Caco-2 (cell line): ENCODE data around the gene KCNH8. TPM values are rescaled to one million over a fixed set of nuclear protein-coding genes. Genes with fewer than 3 reads are reported as not detected.

Experiments
- BruUV-seq: library from RNA; stranded (reverse); fragments of 400-500 nt; replicated peaks from 2 replicates; lab custom pipeline; 2021; lab: Mats Ljungman, UMichigan
- CTCF ChIA-PET: fragments of 300-600 bp; sonication (Branson Sonifier 250); formaldehyde crosslinking; loops from one replicate; lab custom pipeline; 2022; ENCODE audit warnings: antibody characterized with exemption; lab: Charles Lee
- POLR2A ChIA-PET: fragments of 300-600 bp; sonication (Branson Sonifier 250); formaldehyde crosslinking; loops from one replicate; lab custom pipeline; 2022; ENCODE audit warnings: antibody characterized with exemption; lab: Charles Lee
- DNase-seq, 2 experiments: peaks; one replicate each; pipeline versions ENCODE4 v3.0.0 to v3.0.0-alpha.2; 2020 to 2022
- H3K27me3 ChIP-seq: replicated peaks from 2 replicates; pipeline ENCODE4 v1.6.0; 2011; ENCODE audit warnings: low read length; ENCODE audit not compliant: control insufficient read depth, insufficient read depth
- H3K36me3 ChIP-seq: 2 replicates; pipeline ENCODE4 v1.5.1; 2011; ENCODE audit warnings: low read length; ENCODE audit not compliant: control insufficient read depth, insufficient read depth
- H3K4me1 ChIP-seq: fragments of 250-450 bp; sonication (Bioruptor Pico); 2 replicates; pipeline ENCODE4 v1.5.1; 2020; ENCODE audit warnings: mild to moderate bottlenecking
- H3K4me3 ChIP-seq: 2 replicates; pipeline ENCODE4 v1.5.1; 2011; ENCODE audit warnings: low read depth, mild to moderate bottlenecking, control low read depth, low read length
- H3K9me3 ChIP-seq: fragments of 250-450 bp; sonication (Bioruptor Pico); 2 replicates; pipeline ENCODE4 v1.5.1; 2020; ENCODE audit warnings: mild to moderate bottlenecking, moderate library complexity
- H3K27ac Mint-ChIP-seq: one replicate; pipeline ENCODE4 v1.8.0; 2022; ENCODE audit warnings: mixed read lengths; ENCODE audit not compliant: unreplicated experiment
- H3K27me3 Mint-ChIP-seq: one replicate; pipeline ENCODE4 v1.8.0; 2022; ENCODE audit warnings: mixed read lengths; ENCODE audit not compliant: insufficient read depth, unreplicated experiment
- H3K36me3 Mint-ChIP-seq: one replicate; pipeline ENCODE4 v1.8.0; 2022; ENCODE audit warnings: mild to moderate bottlenecking, mixed read lengths; ENCODE audit not compliant: insufficient read depth, unreplicated experiment
- H3K4me1 Mint-ChIP-seq: one replicate; pipeline ENCODE4 v1.8.0; 2022; ENCODE audit warnings: low read depth, mixed read lengths; ENCODE audit not compliant: unreplicated experiment
- H3K4me3 Mint-ChIP-seq: one replicate; pipeline ENCODE4 v1.8.0; 2022; ENCODE audit warnings: mild to moderate bottlenecking, moderate library complexity, mixed read lengths; ENCODE audit not compliant: unreplicated experiment
- H3K9me3 Mint-ChIP-seq: one replicate; pipeline ENCODE4 v1.8.0; 2022; ENCODE audit warnings: mixed read lengths; ENCODE audit not compliant: unreplicated experiment
- intact Hi-C: fragments of 100-400 bp; cut with micrococcal nuclease; formaldehyde crosslinking; loops from one replicate; pipeline ENCODE4 v1.10.0; 2022; ENCODE audit not compliant: unreplicated experiment
- total RNA-seq: library from RNA; stranded (reverse); gene quantifications from 2 replicates; pipeline ENCODE4 v1.2.3, GENCODE V29; 2022
- TF ChIP-seq, protein P1 (sequence below), 2 experiments: fragments of 200-600 bp in 1 of 2; IDR thresholded peaks; 1 replicate in 1 of 2; 2 replicates in 1 of 2; pipeline versions ENCODE4 v1.5.1 to v1.8.0; 2011 to 2022; ENCODE audit warnings: antibody characterized with exemption in 1 of 2, control low read depth in 1 of 2, inconsistent platforms in 1 of 2, low read depth in 1 of 2, low read length in 1 of 2, mild to moderate bottlenecking in 1 of 2, moderate library complexity in 1 of 2; ENCODE audit not compliant: insufficient read depth in 1 of 2, severe bottlenecking in 1 of 2, unreplicated experiment in 1 of 2

Gene KCNH8
- total RNA-seq, 1 experiment from 2014 or later: 0.07 TPM

DNA sequence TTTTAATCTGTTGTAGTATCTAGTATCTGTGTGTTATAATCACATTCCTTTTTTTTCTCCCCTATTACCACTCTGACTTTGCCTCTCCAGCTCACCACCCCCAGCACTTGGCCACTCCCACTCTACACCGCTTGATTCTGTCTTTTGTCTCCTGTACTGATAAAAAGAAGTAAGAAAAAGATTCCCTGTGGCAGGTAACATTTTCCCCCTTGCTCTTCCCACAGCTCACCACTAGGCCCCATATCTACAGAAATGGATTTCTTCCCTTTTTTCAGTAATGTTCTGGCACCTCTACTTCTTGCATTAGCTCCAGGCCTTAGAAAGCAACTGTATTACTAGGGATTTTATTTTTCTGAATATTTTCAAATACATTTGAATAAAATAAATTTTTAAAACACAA lies 25.6 kb downstream of the KCNH8 start:
- Mint-ChIP-seq H3K27me3 (peaks cover 7% of the 10 kb centered on the region), H3K27ac (no peak overlapping the region), H3K9me3 (no peaks in the 10 kb centered on the region), H3K4me1 (no peaks in the 10 kb centered on the region), H3K4me3 (no peak overlapping the region), H3K36me3 (no peaks in the 10 kb centered on the region)
- TF ChIP-seq, protein P1, sequence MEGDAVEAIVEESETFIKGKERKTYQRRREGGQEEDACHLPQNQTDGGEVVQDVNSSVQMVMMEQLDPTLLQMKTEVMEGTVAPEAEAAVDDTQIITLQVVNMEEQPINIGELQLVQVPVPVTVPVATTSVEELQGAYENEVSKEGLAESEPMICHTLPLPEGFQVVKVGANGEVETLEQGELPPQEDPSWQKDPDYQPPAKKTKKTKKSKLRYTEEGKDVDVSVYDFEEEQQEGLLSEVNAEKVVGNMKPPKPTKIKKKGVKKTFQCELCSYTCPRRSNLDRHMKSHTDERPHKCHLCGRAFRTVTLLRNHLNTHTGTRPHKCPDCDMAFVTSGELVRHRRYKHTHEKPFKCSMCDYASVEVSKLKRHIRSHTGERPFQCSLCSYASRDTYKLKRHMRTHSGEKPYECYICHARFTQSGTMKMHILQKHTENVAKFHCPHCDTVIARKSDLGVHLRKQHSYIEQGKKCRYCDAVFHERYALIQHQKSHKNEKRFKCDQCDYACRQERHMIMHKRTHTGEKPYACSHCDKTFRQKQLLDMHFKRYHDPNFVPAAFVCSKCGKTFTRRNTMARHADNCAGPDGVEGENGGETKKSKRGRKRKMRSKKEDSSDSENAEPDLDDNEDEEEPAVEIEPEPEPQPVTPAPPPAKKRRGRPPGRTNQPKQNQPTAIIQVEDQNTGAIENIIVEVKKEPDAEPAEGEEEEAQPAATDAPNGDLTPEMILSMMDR (IDR thresholded peaks at IDR 0.05; ENCODE audit: insufficient read depth in 1 of 2, low read depth in 1 of 2, low read length in 1 of 2, severe bottlenecking in 1 of 2, unreplicated experiment in 1 of 2): peak in 1 of 2 experiments; percentile 2
- H3K4me1 ChIP-seq: no peaks in the 10 kb centered on the region
- H3K27me3 ChIP-seq: no peaks in the 10 kb centered on the region
- H3K36me3 ChIP-seq: no peaks in the 10 kb centered on the region
- H3K9me3 ChIP-seq: no peaks in the 10 kb centered on the region
- POLR2A ChIA-PET: no interaction called here
- H3K4me3 ChIP-seq: no peak overlapping the region
- no peak for DNase-seq
- CTCF ChIA-PET: interaction anchor here (0.6 kb wide), 1 partner anchor 27 kb away, joined by 3 read pairs; no protein-coding TSS in a partner anchor
- BruUV-seq: no TSS peak
- intact Hi-C loops: no loop called here

GRCh38 chr3:19183584-19183983 lies 35.3 kb downstream of the KCNH8 start:
- H3K27me3 Mint-ChIP-seq: peaks cover 3% of the 10 kb centered on the region
- no peaks in the 10 kb centered on the region for H3K36me3 ChIP-seq
- H3K27ac Mint-ChIP-seq: no peak overlapping the region
- POLR2A ChIA-PET: no interaction called here
- no peak for DNase-seq
- no peaks in the 10 kb centered on the region for H3K4me1 ChIP-seq
- no peaks in the 10 kb centered on the region for H3K36me3 Mint-ChIP-seq
- H3K4me1 Mint-ChIP-seq: no peaks in the 10 kb centered on the region
- TF ChIP-seq, protein P1 (IDR thresholded peaks at IDR 0.05; ENCODE audit: insufficient read depth in 1 of 2, low read depth in 1 of 2, low read length in 1 of 2, severe bottlenecking in 1 of 2, unreplicated experiment in 1 of 2): no peak
- no peaks in the 10 kb centered on the region for H3K27me3 ChIP-seq
- CTCF ChIA-PET: no interaction called here
- no peak overlapping the region for H3K4me3 Mint-ChIP-seq
- no peaks in the 10 kb centered on the region for H3K9me3 ChIP-seq
- intact Hi-C loops: no loop called here
- no peaks in the 10 kb centered on the region for H3K9me3 Mint-ChIP-seq
- H3K4me3 ChIP-seq: no peak overlapping the region
- BruUV-seq: no TSS peak

GRCh38 chr3:19190126-19190525 lies 41.8 kb downstream of the KCNH8 start:
- Histone ChIP-seq H3K36me3 (no peaks in the 10 kb centered on the region), H3K27me3 (no peaks in the 10 kb centered on the region), H3K4me1 (no peaks in the 10 kb centered on the region), H3K9me3 (no peaks in the 10 kb centered on the region), H3K4me3 (no peak overlapping the region)
- TF ChIP-seq, protein P1 (IDR thresholded peaks at IDR 0.05; ENCODE audit: insufficient read depth in 1 of 2, low read depth in 1 of 2, low read length in 1 of 2, severe bottlenecking in 1 of 2, unreplicated experiment in 1 of 2): no peak
- H3K4me1 Mint-ChIP-seq: no peaks in the 10 kb centered on the region
- POLR2A ChIA-PET: no interaction called here
- CTCF ChIA-PET: no interaction called here
- DNase-seq: no peak
- no peaks in the 10 kb centered on the region for H3K9me3 Mint-ChIP-seq
- no peaks in the 10 kb centered on the region for H3K27me3 Mint-ChIP-seq
- no TSS peak for BruUV-seq
- intact Hi-C loops: no loop called here
- H3K4me3 Mint-ChIP-seq: no peak overlapping the region
- no peaks in the 10 kb centered on the region for H3K36me3 Mint-ChIP-seq
- no peak overlapping the region for H3K27ac Mint-ChIP-seq
